Renal cortex interstitium (tissue), 11 donors: ENCODE data around the gene ZG16B. TPM values are rescaled to one million over a fixed set of nuclear protein-coding genes. Genes with fewer than 3 reads are reported as not detected.

Experiments used
- DNase-seq, 11 donors: peaks; one replicate each; pipeline ENCODE4 v3.0.0-alpha.2; 2013; ENCODE audit warnings: low read depth in 9 of 11, low spot score in 4 of 11; ENCODE audit errors: extremely low read depth in 1 of 11
- polyA plus RNA-seq, 3 donors: library from polyadenylated mRNA; unstranded; fragments of 120-200 nt; gene quantifications; one replicate each; pipeline ENCODE4 v1.2.1, GENCODE V29; 2013; ENCODE audit not compliant: insufficient read length in 3 of 3

The ZG16B gene
- polyA plus RNA-seq, 3 donors, result 0.70 TPM; not detected in 2

DNA sequence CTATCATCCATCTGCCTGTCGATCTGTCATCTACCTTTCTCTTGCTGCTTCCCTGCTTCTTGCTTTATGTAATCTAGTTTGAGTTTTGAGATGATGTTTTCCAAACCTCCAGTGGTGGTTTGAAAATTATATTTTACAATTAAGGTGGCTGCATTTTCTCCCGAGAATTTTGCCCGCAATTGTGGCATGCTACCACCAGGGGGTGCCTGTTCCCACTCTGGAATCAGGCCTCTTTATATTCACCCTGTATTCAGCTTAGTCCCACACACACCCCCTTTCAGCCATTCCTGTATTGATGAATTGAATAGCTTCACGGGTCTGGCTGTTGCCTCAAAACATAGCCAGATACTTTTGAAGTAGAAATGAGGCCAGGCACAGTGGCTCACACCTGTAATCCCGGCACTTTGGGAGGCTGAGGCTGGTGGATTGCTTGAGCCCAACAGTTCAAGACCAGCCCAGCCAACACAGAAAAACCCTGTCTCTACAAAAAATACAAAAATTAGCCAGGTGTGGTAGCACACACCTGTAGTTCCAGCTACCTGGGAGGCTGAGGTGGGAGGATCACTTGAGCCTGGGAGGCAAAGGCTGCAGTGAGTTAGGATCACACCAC is 24.7 kb downstream of the ZG16B start:
- no peak for DNase-seq

DNA sequence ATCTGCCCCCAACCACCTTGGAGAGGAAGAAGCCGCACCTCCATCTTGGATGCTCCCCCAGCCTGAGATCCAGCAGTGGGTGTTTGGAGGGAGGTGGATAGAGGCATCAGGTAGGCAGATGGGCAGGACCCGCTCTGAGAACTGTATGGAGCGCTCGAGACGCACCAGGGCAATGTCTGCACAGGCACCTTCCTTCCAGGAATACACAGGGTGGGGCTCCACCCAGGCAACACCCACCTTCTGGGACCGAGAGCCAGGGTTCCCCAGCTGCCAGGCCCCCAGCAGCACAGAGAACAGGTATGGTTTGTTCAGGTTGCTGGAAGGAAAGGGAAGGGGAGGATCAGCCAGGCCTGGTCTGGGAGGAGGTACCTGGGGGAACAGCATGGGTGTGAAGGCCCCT is 25.4 kb downstream of the ZG16B start:
- no peak for DNase-seq

DNA sequence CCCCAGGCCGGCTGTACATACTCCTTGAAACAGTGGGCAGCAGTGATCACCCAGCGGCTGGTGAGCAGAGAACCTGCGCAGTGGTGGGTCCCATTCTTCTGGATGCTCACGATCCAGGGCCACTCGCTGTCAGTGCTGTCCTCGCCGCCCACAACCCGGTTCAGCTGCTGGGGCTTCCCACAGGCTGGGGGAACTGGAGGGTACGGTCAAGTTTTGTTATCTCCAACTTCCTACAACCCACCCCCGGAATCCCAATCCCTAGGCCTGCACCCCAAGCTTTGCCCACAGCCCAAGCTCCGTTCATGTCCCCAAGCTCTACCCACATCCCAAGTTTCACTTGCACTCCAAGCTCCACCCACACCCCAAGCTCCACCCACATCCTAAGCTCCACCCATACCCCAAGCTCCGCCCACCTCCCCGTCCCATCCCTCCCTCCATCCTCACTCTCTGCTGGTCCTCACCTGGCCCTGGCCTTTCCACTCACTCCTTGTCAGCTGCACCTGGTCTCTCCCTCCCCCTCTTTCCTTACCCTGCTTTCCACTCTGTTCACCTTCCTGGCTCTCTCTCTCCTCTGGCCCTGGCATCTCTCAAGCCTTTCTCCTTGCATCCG is 26.1 kb downstream of the ZG16B start:
- no peak for DNase-seq

DNA sequence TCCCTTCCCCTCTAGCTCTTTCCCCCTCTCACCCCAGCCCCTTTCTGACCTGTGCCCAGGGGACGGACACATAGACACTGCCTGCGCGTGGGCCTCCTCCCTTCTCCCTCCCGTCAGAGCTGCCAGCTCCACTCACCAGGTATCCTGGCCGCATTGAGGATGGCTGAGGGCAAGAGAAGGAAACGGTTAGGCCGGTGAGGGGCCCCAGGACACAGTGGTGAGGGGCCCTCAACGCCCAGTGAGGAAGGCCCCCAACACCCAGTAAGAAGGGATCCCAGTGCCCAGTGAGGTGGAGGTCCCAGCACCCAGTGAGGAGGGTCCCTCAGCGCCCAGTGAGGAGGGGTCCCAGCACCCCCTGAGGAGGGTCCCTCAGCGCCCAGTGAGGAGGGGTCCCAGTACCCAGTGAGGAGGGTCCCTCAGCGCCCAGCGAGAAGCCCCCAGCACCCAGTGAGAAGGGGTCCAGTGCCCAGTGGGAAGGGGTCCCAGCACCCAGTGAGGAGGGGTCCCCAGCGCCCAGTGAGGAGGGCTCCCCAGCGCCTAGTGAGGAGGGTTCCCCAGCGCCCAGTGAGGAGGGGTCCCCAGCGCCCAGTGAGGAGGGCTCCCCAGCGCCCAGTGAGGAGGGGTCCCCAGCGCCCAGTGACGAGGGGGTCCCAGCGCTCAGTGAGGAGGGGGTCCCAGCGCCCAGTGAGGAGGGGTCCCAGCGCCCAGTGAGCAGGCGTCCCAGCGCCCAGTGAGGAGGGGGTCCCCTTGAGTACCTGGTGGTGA is 26.8 kb downstream of the ZG16B start:
- no peak for DNase-seq

DNA sequence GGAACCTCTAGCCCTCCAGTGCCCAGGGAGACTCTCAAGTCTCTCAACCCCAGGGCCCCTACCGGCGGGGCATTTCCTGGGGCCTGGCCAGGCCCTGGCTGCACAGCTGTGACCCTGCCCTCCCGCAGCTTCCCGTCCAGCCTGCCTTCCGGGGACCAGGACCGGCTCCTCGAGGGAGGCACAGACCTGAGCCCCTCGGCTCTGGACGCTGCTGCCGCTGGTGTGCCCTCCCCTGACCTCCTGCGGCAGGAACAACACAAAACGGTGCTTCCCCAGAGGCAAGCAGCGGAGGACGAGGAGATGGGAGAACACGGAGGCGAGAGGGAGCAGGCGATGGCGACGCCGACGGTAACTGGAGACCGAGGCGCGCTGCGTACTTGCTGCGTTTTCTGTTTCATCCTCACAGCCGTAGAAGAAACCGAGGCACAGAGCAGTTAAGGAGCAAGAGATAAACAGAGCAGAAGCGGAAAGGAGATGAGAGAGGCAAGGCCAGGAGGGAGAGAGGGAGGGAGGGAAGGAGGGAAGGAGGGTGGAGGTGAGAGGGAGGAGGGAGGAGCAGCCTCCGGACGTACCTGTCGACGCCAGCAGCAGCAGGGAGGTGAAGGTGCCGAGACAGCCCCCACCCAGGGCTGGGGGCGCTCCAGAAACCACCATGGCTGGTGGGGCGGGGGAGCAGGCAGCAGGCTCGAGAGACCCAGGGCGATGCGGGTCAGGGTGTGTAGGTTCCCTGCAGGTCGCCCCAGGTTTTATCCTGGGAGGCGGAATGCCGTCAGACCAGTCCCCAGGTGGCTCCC is 27.5 kb downstream of the ZG16B start, which contains the start of gene PRSS22:
Gene PRSS22 (minus strand): TSS at position 720 of the 794 bp plus-strand sequence. CDS start 66 bp downstream, at position 654.
- DNase-seq, result peak in 2 of 11 donors; percentile 31 to 43

DNA sequence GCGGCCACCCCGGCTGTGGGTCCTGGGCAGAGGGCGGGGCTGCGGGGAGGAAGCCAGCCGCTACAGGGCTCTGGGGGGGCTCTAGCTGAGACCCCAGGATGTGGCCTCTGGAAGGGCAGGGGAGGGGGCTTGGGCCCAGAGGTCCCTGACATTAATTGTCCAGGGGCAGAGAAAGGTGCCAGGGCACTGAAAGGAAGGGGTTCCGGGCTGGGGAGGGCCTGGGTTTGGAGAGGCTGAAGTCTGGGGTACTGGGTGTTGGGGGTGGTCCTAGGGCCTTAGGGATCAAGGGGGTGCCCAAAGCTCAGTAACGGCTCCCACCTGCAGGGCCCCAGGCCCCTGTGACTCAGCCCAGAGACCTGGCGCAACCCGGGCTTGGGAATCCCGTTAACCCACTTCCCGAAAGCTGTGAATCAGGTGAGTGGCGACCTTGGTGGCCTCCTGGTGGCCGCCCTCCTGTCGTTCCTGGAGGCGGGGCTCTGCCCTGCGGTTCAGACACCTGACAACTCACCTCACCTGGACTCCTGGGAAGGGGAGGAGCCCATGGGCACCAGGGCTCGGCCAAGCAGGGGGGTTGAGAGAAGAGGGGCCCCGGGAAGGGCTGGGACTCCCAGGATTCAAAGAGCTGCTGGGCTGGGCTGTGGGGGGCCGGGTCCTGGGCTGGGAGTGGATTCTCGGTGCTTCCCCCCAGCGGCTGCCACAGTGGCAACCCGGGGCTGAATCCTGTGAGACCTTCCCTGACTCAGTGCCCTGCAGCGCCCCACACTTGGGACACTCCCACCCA is 28.3 kb downstream of the ZG16B start:
- DNase-seq, result peak in 3 of 11 donors; percentile 42 to 64 (median 48)

DNA sequence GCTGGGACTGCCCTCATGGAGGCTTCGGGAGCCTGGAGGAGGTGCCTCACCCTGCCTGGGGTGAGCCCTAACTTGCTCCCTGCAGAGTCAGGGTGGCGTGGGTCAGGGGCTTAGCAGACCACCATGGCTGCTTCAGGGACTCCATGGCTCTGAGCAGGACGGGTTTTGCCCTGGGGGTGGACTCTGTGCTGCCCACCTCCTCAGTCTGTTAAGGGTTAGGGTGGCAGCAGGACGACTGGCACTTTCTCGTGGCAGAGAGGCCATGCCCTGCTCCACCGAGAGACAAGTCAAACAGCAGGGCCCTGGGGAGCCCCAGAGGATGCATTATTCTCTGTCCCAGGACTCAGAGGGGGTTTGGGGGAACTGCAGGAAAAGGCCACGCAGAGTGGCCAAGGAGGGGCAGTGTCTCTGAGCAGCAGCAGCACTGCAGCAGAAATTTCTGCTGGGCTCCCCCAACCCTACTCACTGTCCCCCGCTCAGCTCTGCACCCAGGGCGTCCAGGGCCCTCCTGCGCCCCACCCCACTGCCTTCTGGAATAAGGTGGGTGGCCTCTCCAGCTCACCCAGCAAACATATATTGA is 29.7 kb downstream of the ZG16B start:
- no peak for DNase-seq

DNA sequence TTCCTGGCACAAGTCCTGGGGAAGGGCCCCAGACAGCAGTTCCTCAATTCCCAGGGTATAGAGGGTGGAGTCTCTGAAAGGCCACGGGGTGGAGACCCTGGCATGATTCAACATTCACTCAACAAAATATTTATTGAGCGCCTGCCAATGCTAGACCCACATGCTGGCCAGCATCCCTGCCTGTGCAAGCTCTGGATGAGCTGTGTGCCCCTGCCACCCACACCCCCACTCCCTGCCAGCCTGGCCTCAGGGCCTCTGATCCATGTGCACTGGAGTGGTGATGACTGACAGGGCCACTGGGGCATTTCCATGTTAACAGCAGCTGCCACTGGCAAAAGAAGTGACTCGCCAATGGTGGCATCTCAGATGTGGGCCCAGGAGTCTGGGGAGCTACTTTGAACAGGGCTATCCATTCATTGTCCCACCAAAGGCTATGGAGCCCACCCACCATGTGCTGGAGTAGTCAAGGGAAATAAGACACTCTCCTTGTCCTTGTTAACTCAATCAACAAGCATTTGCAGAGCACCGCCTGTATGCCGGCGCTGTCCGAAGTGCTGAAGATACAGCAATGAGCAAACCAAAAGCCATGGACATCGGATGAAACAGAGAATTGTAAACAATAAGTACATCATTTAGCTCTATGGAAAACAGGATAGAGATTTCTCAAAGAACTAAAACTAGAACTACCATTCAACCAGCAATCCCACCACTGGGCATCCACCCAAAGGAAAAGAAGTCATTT is 30.9 kb downstream of the ZG16B start:
- no peak for DNase-seq

DNA sequence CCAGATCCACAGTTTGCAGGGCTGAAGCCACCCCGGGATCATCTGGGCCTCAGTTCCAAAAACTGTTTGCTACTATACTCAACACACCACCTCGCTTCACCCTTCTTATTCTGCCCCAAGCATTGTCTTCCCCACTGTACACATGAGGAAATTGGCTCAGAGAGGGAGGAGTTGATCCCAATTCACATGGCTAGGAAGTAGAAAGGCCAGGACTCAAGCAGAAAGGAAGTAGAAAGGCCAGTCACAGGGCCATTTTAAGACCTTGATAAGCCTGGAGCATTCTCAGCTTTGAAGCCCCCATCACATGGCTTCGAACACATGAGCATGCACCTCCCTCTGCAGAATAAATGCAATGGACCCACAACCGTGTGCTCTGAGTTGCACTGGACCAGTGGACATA is 35.5 kb downstream of the ZG16B start:
- no peak for DNase-seq

DNA sequence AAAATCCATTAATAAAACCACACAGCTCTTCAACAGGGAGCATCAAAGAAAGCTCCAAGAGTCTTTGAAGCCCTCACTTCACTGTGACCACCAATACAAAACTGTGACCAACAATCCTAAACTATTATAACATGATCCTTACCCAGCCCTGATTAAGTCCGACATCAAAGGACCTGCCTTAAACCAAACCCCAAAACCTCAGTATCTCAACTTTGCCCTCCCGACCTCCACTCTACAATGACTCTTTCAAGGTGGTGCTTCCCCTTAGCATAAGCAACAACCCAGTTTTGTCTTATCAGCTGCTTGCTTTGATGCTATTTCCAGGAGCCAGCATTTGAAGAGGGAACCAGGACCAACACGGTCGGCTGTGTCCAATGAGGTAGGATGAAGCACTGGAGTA is 36.3 kb downstream of the ZG16B start:
- DNase-seq, result no peak

DNA sequence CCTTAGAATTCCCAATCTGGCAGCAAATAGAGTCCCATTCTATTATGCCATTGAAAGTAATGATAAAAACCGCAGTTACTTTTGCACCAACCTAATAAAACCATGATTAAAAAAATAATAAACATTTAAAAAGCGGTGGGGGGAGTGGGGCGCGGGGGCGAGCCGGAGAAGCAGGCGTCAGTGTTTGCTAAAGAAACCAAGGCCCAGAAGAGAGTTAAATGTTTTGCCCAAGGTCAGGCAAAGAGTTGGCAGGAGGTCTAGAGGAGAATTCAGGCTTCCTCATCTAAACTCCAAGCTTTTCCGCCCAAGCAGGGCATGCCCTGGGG is 37.5 kb downstream of the ZG16B start:
- no peak for DNase-seq

DNA sequence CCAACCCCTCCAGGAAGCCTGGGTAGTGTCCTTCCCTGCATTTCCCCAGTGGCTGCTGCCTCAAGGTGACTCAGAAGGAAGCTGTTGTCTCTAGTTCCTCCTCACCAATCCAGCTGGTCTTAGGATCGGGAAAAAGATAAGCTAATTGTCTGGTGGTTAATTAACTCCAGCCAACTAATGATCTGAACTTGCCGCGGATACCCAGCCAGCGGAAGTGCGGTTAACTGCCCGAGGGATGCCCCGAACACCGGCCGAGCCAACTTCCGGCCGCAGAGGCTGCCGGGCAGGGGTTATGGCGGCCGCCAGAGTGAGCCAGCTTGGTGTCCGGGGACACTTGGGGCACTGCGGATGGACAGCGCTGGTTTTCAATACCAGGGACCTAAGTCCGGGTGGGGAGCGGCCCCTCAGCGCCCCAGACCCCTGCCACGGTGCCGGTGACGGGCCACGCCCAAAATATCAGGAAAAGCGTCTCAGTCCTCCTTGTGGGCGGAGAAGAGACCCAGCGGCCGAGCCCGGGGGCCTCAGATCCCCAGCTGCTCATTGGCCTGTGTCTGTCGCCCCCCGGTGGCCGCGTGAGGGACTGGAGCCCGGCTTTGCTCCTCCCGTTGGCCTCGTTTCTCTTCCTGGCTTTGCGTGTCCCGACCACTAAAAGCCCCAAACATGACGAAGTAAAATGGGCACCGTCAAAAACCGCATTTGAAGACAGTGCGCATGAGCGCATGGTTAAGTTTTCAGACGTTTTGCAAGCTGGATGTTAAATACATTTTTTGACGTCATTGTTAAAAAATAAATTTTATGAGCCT is 38.1 kb downstream of the ZG16B start:
- DNase-seq, result peak in 10 of 11 donors; percentile 62 to 92 (median 88)

DNA sequence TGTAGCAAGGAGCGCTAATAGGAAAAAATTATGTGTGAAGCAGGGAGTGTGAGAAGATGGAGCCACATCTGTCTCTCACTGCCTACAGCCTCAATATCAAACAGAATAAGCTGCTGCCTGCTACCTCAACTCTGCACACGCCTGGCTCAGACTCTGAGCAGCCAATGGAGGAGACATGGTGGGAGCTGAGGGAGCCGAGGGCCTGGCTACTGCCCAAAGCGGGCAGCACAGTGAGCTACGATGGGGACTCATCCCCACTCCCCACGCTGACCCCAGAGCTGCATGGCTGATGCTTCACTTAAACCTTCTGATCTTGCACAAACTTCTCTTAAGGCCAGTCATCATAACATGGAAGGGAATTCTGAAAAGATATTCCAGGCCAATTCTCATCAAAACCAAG is 41.8 kb downstream of the ZG16B start:
- DNase-seq, result no peak

DNA sequence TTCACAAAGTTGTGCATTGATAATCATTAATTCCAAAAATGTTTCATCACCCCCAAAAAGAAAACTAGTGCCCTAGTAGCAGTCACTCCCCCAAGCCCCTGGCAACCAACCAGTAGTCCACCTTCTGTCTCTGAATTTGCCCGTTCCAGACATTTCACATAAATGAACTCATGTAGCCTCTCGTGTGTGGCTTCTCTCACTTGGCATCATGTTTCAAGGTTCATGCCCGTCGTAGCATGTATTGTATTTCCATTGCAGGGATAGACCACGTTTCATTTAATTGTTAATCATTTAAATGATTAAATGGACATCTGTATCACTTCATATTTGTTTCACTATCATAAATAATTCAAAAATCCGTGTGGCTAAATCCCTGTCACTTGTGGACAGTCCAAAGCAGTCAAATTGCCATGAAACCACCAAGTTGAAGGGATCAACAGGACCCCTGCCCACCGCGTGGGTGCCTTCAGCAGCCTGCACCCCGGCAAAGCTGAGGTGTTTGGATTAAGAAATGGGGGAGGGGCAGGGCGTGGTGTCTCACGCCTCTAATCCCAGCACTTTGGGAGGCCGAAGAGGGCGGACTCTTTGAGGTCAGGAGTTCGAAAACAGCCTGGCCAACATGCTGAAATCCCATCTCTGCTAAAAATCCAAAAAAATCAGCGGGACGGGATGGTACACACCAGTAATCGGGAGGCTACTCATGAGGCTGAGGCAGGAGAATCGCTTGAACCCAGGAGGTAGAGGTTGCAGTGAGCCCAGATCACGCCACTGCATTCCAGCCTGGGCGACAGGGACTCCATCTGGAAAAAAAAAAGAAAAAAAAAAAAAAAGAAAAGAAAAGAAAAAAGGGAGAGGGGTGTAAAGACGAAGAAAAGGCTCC is 44.2 kb downstream of the ZG16B start:
- peak in 1 of 11 donors; percentile 20 for DNase-seq

DNA sequence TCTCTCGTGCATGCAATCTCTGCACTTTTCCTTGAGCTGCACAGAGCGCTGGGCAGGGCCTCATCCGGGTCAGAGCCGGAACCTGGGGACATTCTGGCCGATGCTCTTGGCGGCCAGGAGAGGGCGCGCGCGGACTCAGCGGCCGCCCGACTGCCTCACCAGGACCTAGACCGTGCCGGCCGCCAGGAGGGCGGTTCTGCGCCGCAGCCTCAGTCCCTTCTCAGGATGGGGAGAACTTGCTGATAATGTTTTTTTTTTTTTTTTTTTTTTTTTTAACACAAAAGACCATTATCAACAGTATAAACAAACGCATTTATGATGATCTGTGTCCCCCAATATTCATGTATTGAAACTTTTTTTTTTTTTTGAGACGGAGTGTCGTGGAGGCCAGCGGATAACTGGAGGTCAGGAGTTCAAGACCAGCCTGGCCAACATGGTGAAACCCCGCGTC is 44.8 kb downstream of the ZG16B start:
- peak in 3 of 11 donors; percentile 55 to 67 (median 64) for DNase-seq

DNA sequence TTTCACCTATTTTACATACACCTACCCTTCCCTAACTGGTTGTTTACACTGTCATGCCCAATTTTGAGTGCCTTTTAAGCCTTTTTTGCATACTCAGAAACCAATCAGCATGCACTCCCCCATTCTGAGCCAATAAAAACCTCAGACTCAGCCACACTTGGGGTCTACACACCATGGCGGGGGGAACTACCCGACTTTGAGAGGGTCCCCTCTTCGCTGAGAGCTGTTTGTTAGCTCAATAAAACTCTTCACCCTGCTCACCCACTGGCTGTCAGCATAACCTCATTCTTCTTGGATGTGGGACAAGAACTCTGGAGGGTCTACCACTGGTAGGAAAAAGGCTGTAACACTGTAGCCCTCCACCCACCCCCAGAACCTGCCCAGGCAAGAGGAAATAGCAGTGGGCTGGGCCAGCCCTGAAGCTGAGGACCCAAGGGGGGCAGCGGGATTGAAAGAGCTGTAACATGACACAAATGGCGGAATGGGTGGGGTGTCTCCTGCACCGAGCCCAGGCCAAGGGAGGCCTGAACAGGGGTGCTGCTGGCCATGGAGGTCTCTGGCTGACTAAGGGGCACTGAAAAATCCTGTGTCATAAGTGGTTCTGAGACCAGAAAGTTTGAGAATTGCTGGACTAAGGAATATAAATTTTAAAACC is 49.9 kb downstream of the ZG16B start:
- DNase-seq, result no peak
